Left lung (tissue), 10 donors: ENCODE data around the gene UNC5C. TPM values are rescaled to one million over a fixed set of nuclear protein-coding genes. Genes with fewer than 3 reads are reported as not detected.
A peak's percentile ranks its signal among the peaks of the same experiment; 100 is the strongest.

Source experiments
- ATAC-seq: fragments of 200-7000 bp; cut with Tn5 transposase; one replicate; pipeline ENCODE4 v1.9.1; 2020; ENCODE audit warnings: moderate library complexity
- DNase-seq, 4 donors: peaks; one replicate each; pipeline ENCODE4 v3.0.0-alpha.2; 2013 to 2020
- H3K27ac ChIP-seq, 2 donors: fragments of 200-600 bp; sonication (generic) in 1 of 2; one replicate each; pipeline versions ENCODE4 v1.5.0 to v1.8.0; 2020 to 2021
- H3K27me3 ChIP-seq, 2 donors: fragments of 200-600 bp; sonication (generic) in 1 of 2; one replicate each; pipeline versions ENCODE4 v1.5.0 to v1.8.0; 2020 to 2021
- H3K36me3 ChIP-seq, 2 donors: fragments of 200-600 bp; sonication (generic) in 1 of 2; one replicate each; pipeline versions ENCODE4 v1.5.0 to v1.8.0; 2020 to 2021
- H3K4me1 ChIP-seq, 2 donors: fragments of 200-600 bp; one replicate each; pipeline ENCODE4 v1.8.0; 2021
- H3K4me3 ChIP-seq, 2 donors: fragments of 200-600 bp; sonication (generic) in 1 of 2; one replicate each; pipeline versions ENCODE4 v1.5.0 to v1.8.0; 2020 to 2021; ENCODE audit warnings: mild to moderate bottlenecking in 1 of 2
- H3K9me3 ChIP-seq, 2 donors: fragments of 200-600 bp; sonication (generic) in 1 of 2; one replicate each; pipeline versions ENCODE4 v1.5.0 to v1.8.0; 2020 to 2021
- intact Hi-C, 2 donors: fragments of 100-400 bp; cut with DNase I; formaldehyde crosslinking; loops; one replicate each; pipeline versions ENCODE4 v1.11.2 to v1.14.2; 2022
- polyA plus RNA-seq, 6 donors: library from polyadenylated mRNA; unstranded; fragments of 120-200 nt; gene quantifications; one replicate each; pipeline ENCODE4 v1.2.1, GENCODE V29; 2013; ENCODE audit not compliant: insufficient read length in 6 of 6
- total RNA-seq, 2 donors: library from RNA; stranded (reverse); fragmentation: NEBNext Ultra II Directional; extraction: Animal tissue kit (Norgen Biotek cat#: 25700); gene quantifications; one replicate each; pipeline ENCODE4 v1.2.1, GENCODE V29; 2021
- TF ChIP-seq, protein P1 (sequence below), 2 donors: fragments of 200-600 bp; sonication (generic) in 1 of 2; IDR thresholded peaks; one replicate each; pipeline versions ENCODE4 v1.5.0 to v1.8.0; 2021; ENCODE audit warnings: antibody characterized with exemption in 2 of 2
- donor health status: DM: no; HTN: yes; CAD: no.
- donor health status: DM: no; HTN: no; CAD: no.

UNC5C gene
- total and polyA plus RNA-seq, 8 donors: 9.0 to 49.5 (median 40.5) TPM

DNA sequence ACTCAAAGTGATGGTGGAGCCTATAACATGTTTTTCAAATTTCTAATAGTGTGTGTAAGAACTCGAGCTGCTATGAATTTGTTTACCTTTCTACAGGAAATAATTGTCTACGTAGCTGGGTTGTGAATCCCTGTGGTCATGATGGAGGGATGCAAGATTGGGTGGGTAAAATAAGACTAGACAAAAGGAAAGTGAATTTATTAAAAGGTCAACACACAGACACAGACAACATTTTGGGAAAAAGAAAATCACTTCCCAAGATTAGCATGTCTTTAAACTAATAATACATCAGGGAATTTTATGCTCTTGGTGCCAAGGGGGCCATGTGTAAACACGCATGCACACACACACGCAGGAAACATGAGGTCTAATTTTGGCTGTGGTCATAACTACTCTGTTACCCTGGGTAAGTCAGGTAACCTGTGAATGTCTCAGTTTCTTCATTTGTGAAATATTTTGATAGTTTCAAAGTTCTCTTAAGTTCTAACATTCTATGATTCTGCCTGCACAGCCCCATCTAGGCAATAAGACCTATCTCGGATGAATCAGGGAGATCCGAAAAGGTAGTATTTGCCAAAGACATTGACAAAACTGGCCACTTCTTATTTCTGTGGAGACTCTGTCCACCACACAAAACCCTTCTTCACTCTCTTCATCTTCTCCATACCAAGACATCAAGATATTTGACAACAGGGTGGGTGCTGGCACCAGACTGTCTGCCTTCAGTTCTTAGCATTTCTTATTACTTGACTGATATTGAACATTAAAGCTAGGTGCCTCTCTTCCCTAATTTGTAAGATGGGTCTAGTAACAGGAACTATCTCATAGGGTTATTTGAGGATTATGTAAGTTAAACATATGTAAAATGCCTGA is 1.6 kb upstream of the UNC5C start:
- Histone ChIP-seq H3K27me3 (peaks cover 10 to 62% of the 10 kb centered on the region in 2 donors), H3K4me3 (peak overlapping the region; percentile 43 to 46), H3K9me3 (no peaks in the 10 kb centered on the region), H3K36me3 (no peaks in the 10 kb centered on the region), H3K4me1 (peaks cover 0 to 21% of the 10 kb centered on the region in 2 donors), H3K27ac (peak overlapping the region; percentile 81 to 87)
- TF ChIP-seq, protein P1, sequence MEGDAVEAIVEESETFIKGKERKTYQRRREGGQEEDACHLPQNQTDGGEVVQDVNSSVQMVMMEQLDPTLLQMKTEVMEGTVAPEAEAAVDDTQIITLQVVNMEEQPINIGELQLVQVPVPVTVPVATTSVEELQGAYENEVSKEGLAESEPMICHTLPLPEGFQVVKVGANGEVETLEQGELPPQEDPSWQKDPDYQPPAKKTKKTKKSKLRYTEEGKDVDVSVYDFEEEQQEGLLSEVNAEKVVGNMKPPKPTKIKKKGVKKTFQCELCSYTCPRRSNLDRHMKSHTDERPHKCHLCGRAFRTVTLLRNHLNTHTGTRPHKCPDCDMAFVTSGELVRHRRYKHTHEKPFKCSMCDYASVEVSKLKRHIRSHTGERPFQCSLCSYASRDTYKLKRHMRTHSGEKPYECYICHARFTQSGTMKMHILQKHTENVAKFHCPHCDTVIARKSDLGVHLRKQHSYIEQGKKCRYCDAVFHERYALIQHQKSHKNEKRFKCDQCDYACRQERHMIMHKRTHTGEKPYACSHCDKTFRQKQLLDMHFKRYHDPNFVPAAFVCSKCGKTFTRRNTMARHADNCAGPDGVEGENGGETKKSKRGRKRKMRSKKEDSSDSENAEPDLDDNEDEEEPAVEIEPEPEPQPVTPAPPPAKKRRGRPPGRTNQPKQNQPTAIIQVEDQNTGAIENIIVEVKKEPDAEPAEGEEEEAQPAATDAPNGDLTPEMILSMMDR (IDR thresholded peaks at IDR 0.05): no peak
- no peak for DNase-seq
- intact Hi-C loops: no loop called here
- no peak for ATAC-seq

DNA sequence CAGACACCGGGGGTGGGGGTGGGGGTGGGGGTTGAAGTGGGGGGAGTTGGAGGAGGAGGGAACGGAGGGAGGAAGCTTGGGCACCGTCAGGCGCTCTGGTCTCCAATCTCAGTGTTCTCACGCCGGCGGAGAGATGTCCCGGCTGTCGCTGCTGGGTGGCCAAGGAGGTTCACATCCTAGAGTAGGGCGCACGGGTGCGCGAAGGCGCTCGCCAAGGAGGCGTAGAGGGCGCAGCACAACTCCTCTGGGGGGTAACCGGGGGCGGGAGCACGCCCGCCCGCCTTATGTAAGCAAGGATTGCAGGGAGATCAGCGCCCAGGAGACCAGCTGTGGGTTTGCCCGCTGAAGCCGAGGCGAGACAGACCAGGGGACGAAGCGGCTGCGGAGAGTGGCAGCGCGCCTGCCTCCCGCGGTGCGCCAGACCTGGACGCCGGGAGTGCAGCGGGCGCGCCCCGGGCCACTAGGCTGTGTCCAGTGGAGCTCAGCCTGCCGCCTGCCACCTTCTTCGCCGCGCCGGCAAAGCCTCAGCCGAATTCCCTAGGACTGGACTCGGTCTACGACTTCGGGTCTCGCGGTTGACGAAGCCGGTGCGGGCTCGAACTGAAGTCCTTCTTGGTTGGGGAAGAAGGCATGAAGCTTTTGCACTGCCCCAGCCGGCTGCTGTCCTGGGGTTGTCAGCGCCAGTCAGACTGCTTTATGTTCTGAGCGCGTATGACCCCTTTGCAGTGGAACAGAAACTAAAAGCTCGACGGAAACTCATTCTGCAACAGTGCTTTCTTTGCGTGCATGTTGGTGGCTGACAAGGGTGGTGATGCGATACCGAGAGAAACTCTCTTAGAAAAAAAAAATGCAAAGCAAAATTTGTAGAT is 707 bp upstream of the UNC5C start:
- peak; percentile 57 for ATAC-seq
- TF ChIP-seq, protein P1 (IDR thresholded peaks at IDR 0.05): no peak
- peak overlapping the region; percentile 43 to 46 for H3K4me3 ChIP-seq
- peak overlapping the region; percentile 81 to 87 for H3K27ac ChIP-seq
- H3K27me3 ChIP-seq: peaks cover 10 to 62% of the 10 kb centered on the region in 2 donors
- no peaks in the 10 kb centered on the region for H3K36me3 ChIP-seq
- intact Hi-C loops: no loop called here
- peak in 3 of 4 donors; percentile 67 to 87 (median 81) for DNase-seq
- H3K4me1 ChIP-seq: peaks cover 0 to 21% of the 10 kb centered on the region in 2 donors
- no peaks in the 10 kb centered on the region for H3K9me3 ChIP-seq

DNA sequence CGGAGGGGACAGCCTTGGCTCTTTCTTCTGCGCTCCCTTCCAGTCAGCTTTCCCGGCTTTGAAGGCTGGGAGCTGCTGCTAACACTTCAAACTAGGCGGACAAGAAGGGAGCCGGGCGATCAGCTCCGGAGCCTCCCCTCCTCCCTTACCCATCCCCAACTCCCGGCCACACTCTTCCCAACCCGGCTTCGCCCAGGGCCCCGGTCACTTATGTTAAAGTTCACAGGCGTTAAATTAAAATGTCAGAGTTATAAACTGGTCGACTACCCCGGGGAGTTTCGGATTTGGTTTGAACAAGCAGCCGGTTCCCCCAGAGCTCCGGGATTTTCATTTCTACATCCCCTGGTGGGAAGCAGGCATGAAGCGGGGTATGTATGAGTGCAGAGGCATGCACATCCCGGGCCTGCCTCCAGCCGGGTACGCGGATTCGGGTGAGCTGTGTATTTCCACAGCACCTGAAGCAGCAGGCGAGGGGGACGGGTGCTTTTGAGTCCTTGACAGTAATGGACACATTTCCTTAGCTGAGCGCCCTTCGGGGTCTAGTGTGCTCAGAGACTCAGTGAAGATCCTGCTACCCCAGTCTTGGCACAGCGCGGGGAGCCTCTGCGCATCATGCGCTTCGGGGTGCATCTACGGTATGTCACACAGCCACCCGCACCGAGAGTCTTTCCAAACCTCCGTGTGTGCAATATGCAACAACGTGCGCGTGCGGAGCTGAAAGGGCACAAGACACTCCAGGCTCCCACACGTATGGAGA is 880 bp downstream of the UNC5C start:
- ATAC-seq (peak; percentile 18), DNase-seq (peak in 1 of 4 donors; percentile 74)
- TF ChIP-seq, protein P1 (IDR thresholded peaks at IDR 0.05): no peak
- peak overlapping the region; percentile 81 to 87 for H3K27ac ChIP-seq
- H3K9me3 ChIP-seq: no peaks in the 10 kb centered on the region
- H3K4me3 ChIP-seq: peak overlapping the region; percentile 43 to 46
- peaks cover 0 to 21% of the 10 kb centered on the region in 2 donors for H3K4me1 ChIP-seq
- H3K27me3 ChIP-seq: peaks cover 10 to 62% of the 10 kb centered on the region in 2 donors
- H3K36me3 ChIP-seq: no peaks in the 10 kb centered on the region
- intact Hi-C loops: no loop called here

DNA sequence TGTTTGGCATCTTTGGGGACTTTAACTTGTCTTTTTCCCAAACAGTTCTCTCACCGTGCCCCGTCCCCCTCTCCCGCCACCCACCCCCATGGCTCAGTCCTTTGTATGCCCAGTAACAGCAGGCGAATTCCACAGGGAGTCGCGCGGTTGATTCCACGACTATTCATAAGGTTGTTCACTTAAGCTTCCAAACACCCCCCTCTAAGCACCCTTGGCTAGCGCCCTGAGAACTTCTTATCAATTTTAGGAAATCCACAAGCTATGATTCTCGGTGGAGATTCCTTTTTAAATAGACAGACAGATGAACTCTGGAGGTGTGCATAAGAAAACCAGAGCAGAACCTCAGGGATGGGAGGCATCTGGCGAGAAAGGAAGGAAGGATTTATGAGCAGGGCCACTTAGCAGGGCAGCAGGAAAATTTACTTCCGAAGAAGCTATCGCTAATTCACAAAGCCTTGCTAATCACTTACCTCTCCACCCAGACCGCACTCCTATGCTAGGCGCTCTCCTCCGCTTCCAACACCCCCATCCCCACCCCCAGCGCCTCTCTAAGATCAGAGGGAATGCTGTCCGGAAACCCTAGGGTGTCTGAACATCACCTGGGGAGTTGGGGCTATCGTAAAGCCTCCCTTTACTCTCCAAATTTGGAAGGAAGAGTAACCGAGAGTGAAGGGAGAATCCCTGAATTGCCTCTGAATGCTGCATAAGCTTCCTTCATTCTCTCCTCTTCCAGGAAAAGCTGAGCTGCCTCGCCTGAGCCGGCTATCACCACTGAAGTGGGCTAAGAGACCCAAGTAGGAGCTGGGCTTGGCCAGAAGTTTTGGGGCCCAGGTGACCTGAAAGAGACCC is 1.7 kb downstream of the UNC5C start:
- Histone ChIP-seq H3K4me3 (peak overlapping the region; percentile 43 to 46), H3K36me3 (no peaks in the 10 kb centered on the region), H3K4me1 (peaks cover 0 to 21% of the 10 kb centered on the region in 2 donors), H3K27me3 (peaks cover 10 to 62% of the 10 kb centered on the region in 2 donors), H3K27ac (peak overlapping the region; percentile 81 to 87), H3K9me3 (no peaks in the 10 kb centered on the region)
- intact Hi-C loops: no loop called here
- TF ChIP-seq, protein P1 (IDR thresholded peaks at IDR 0.05): no peak
- DNase-seq (peak in 1 of 4 donors; percentile 24), ATAC-seq (no peak)
